Activated CD8-positive, alpha-beta T cell treated with anti-CD3 and anti-CD28 coated beads for 36 hours (primary cell): ENCODE results near the gene TEX13B. TPM values are rescaled to one million over a fixed set of nuclear protein-coding genes. Genes with fewer than 3 reads are reported as not detected.

ENCODE experiments used
- ATAC-seq: fragments of 200-7000 bp; cut with Tn5 transposase; one replicate; pipeline ENCODE4 v1.10.0; 2021; ENCODE audit warnings: mild to moderate bottlenecking, moderate library complexity
- CTCF ChIA-PET: fragments of 350-600 bp; sonication (Branson Sonifier 250); formaldehyde crosslinking; loops from one replicate; lab custom pipeline; 2021; ENCODE audit warnings: antibody characterized with exemption; lab: Charles Lee
- POLR2A ChIA-PET: fragments of 350-600 bp; sonication (Branson Sonifier 250); formaldehyde crosslinking; loops from one replicate; lab custom pipeline; 2021; ENCODE audit warnings: antibody characterized with exemption; lab: Charles Lee
- DNase-seq: peaks from one replicate; pipeline ENCODE4 v3.0.0-alpha.2; 2020
- H3K27ac Mint-ChIP-seq: one replicate; pipeline ENCODE4 v1.8.0; 2021; ENCODE audit warnings: mild to moderate bottlenecking, mixed read lengths
- H3K27me3 Mint-ChIP-seq: one replicate; pipeline ENCODE4 v1.8.0; 2021; ENCODE audit warnings: mixed read lengths
- H3K36me3 Mint-ChIP-seq: one replicate; pipeline ENCODE4 v1.8.0; 2021; ENCODE audit warnings: low read depth, mixed read lengths
- H3K4me1 Mint-ChIP-seq: one replicate; pipeline ENCODE4 v1.8.0; 2021; ENCODE audit warnings: low read depth, mixed read lengths
- H3K4me3 Mint-ChIP-seq: one replicate; pipeline ENCODE4 v1.8.0; 2021; ENCODE audit warnings: mild to moderate bottlenecking, moderate library complexity, mixed read lengths
- H3K9me3 Mint-ChIP-seq: one replicate; pipeline ENCODE4 v1.8.0; 2021; ENCODE audit warnings: mixed read lengths
- intact Hi-C: fragments of 100-400 bp; cut with micrococcal nuclease; formaldehyde crosslinking; loops from one replicate; pipeline ENCODE4 v1.10.0; 2022
- total RNA-seq, 2 experiments: library from RNA; stranded (reverse); gene quantifications; one replicate each; pipeline ENCODE4 v1.2.3, GENCODE V29; 2021
- TF ChIP-seq, protein P1 (sequence below): fragments of 200-600 bp; IDR thresholded peaks from one replicate; pipeline ENCODE4 v1.8.0; 2022; ENCODE audit warnings: antibody characterized with exemption, mild to moderate bottlenecking

Gene TEX13B
- total RNA-seq, 2 experiments from 2014 or later: not detected

GRCh38 chrX:107935200-107935599 lies 47.0 kb downstream of the TEX13B start:
- ChIA-PET CTCF (no interaction called here), POLR2A (no interaction called here)
- DNase-seq (no peak), ATAC-seq (no peak)
- Mint-ChIP-seq H3K27ac (no peak overlapping the region), H3K27me3 (peaks cover 8% of the 10 kb centered on the region), H3K36me3 (no peaks in the 10 kb centered on the region), H3K9me3 (no peaks in the 10 kb centered on the region), H3K4me1 (peaks cover 3% of the 10 kb centered on the region), H3K4me3 (no peak overlapping the region)
- TF ChIP-seq, protein P1, sequence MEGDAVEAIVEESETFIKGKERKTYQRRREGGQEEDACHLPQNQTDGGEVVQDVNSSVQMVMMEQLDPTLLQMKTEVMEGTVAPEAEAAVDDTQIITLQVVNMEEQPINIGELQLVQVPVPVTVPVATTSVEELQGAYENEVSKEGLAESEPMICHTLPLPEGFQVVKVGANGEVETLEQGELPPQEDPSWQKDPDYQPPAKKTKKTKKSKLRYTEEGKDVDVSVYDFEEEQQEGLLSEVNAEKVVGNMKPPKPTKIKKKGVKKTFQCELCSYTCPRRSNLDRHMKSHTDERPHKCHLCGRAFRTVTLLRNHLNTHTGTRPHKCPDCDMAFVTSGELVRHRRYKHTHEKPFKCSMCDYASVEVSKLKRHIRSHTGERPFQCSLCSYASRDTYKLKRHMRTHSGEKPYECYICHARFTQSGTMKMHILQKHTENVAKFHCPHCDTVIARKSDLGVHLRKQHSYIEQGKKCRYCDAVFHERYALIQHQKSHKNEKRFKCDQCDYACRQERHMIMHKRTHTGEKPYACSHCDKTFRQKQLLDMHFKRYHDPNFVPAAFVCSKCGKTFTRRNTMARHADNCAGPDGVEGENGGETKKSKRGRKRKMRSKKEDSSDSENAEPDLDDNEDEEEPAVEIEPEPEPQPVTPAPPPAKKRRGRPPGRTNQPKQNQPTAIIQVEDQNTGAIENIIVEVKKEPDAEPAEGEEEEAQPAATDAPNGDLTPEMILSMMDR: no peak
- intact Hi-C loops: no loop called here

DNA sequence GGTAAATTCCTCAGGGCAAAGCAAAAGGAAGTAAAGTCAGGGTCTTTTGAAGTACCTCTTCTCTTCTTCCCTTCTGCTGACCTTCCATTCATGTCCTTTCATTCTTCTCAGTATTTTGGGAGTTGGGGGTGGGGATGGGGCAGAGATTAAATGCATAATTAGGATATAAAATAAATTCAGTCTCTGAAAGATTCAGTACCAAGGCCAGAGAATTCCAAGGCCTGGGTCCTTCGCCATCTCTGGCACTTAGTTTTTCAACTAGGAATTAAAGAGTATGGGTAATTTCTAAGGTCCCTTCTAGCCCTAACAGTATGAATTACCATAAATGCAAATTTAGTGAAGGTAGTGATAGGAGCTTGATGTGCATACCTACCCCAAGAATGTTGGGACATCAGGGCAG lies 47.9 kb downstream of the TEX13B start:
- Mint-ChIP-seq H3K27ac (no peak overlapping the region), H3K27me3 (peaks cover 8% of the 10 kb centered on the region), H3K4me3 (no peak overlapping the region), H3K36me3 (no peaks in the 10 kb centered on the region), H3K9me3 (no peaks in the 10 kb centered on the region), H3K4me1 (peaks cover 3% of the 10 kb centered on the region)
- TF ChIP-seq, protein P1: no peak
- DNase-seq (no peak), ATAC-seq (no peak)
- intact Hi-C loops: no loop called here
- ChIA-PET CTCF (no interaction called here), POLR2A (no interaction called here)

Other genes with a start within 250 kb of the TEX13B start
- 10 to 100 TPM; 47.2 to 50.5 TPM for gene TSC22D3, start 206.6 kb downstream of the TEX13B start, total RNA-seq
- gene NCBP2L, start 204.6 kb downstream of the TEX13B start, total RNA-seq: not detected
- gene MID2, start 156.5 kb downstream of the TEX13B start, total RNA-seq: 1 to 10 TPM; 6.6 to 7.4 TPM
- gene VSIG1, start 62.7 kb upstream of the TEX13B start, total RNA-seq: 1 to 10 TPM in 1 of 2 experiments, under 1 TPM in 1; 0.61 to 1.2 TPM
- gene PSMD10, start 109.2 kb upstream of the TEX13B start, total RNA-seq: 10 to 100 TPM; 44.4 to 47.0 TPM
- 1 to 10 TPM; 6.5 to 9.2 TPM for gene ATG4A, start 109.4 kb upstream of the TEX13B start, total RNA-seq